Thoracic aorta (tissue), 2 donors: ENCODE results near the gene DAGLA. TPM values are rescaled to one million over a fixed set of nuclear protein-coding genes. Genes with fewer than 3 reads are reported as not detected.

Experiments
- ATAC-seq: fragments of 150-250 bp; one replicate; pipeline ENCODE4 v1.8.0; 2017; ENCODE audit warnings: low read depth; ENCODE audit not compliant: insufficient number of reproducible peaks, low FRiP score
- DNase-seq: peaks from one replicate; pipeline ENCODE4 v3.0.0-alpha.2; 2020; ENCODE audit warnings: low spot score
- H3K27ac ChIP-seq, 2 donors: fragments of 200-600 bp; sonication (generic); 1 replicate in 1 of 2; 2 replicates in 1 of 2; pipeline ENCODE4 v1.5.1; 2016; ENCODE audit warnings: mild to moderate bottlenecking in 2 of 2, moderate library complexity in 2 of 2
- H3K27me3 ChIP-seq: fragments of 200-600 bp; sonication (generic); replicated peaks from 2 replicates; pipeline ENCODE4 v1.6.0; 2016; ENCODE audit warnings: mild to moderate bottlenecking; ENCODE audit not compliant: insufficient read depth
- H3K36me3 ChIP-seq: fragments of 200-600 bp; sonication (generic); one replicate; pipeline ENCODE4 v1.5.1; 2016
- H3K4me1 ChIP-seq, 2 donors: fragments of 200-600 bp; sonication (generic); 1 replicate in 1 of 2; 2 replicates in 1 of 2; pipeline versions ENCODE4 v1.5.1 to v1.6.0; 2016; ENCODE audit warnings: low read depth in 2 of 2, mild to moderate bottlenecking in 1 of 2; ENCODE audit not compliant: control insufficient read depth in 1 of 2
- H3K4me3 ChIP-seq: fragments of 200-600 bp; sonication (generic); 2 replicates; pipeline ENCODE4 v1.5.1; 2016; ENCODE audit warnings: mild to moderate bottlenecking
- H3K9me3 ChIP-seq: fragments of 200-600 bp; sonication (generic); 2 replicates; pipeline ENCODE4 v1.5.1; 2016
- CTCF ChIP-seq: fragments of 200-600 bp; sonication (generic); IDR thresholded peaks from one replicate; pipeline ENCODE4 v1.5.1; 2019; ENCODE audit warnings: antibody characterized with exemption
- total RNA-seq, 2 donors: library from RNA; depleted of rRNA; stranded (reverse); fragments of >200 nt; gene quantifications; one replicate each; pipeline versions ENCODE4 v1.1.0 to v1.2.3, GENCODE V29; 2016

The DAGLA gene
- total RNA-seq, 2 donors from 2014 or later: 1.2 to 1.4 TPM

GRCh38 chr11:61771985-61772455 is 91.8 kb downstream of the DAGLA start:
- Histone ChIP-seq H3K27me3 (no peaks in the 10 kb centered on the region), H3K4me3 (no peak overlapping the region), H3K27ac (no peak overlapping the region), H3K4me1 (no peaks in the 10 kb centered on the region), H3K9me3 (no peaks in the 10 kb centered on the region), H3K36me3 (no peaks in the 10 kb centered on the region)
- DNase-seq (no peak), ATAC-seq (no peak)
- no peak for TF ChIP-seq CTCF

GRCh38 chr11:61773356-61773755 is 93.2 kb downstream of the DAGLA start:
- Histone ChIP-seq H3K4me3 (no peak overlapping the region), H3K36me3 (no peaks in the 10 kb centered on the region), H3K4me1 (no peaks in the 10 kb centered on the region), H3K9me3 (no peaks in the 10 kb centered on the region), H3K27ac (no peak overlapping the region), H3K27me3 (no peaks in the 10 kb centered on the region)
- no peak for TF ChIP-seq CTCF
- DNase-seq (no peak), ATAC-seq (no peak)

- no peaks in the 10 kb centered on the region for H3K27me3 ChIP-seq
- ATAC-seq: no peak
- no peak for TF ChIP-seq CTCF
- DNase-seq: no peak
- H3K27ac ChIP-seq: no peak overlapping the region
- no peaks in the 10 kb centered on the region for H3K36me3 ChIP-seq
- H3K9me3 ChIP-seq: no peaks in the 10 kb centered on the region
- H3K4me1 ChIP-seq: no peaks in the 10 kb centered on the region
- H3K4me3 ChIP-seq: no peak overlapping the region
Measured at GRCh38 chr11:61773809-61774208, 93.6 kb downstream of the DAGLA start.

GRCh38 chr11:61774411-61774810 is 94.2 kb downstream of the DAGLA start:
- Histone ChIP-seq H3K36me3 (no peaks in the 10 kb centered on the region), H3K4me1 (no peaks in the 10 kb centered on the region), H3K9me3 (no peaks in the 10 kb centered on the region), H3K4me3 (no peak overlapping the region), H3K27me3 (no peaks in the 10 kb centered on the region), H3K27ac (no peak overlapping the region)
- DNase-seq: no peak
- TF ChIP-seq CTCF: no peak
- ATAC-seq: no peak

GRCh38 chr11:61775106-61775505 is 94.9 kb downstream of the DAGLA start:
- Histone ChIP-seq H3K9me3 (no peaks in the 10 kb centered on the region), H3K27ac (no peak overlapping the region), H3K4me3 (no peak overlapping the region), H3K36me3 (no peaks in the 10 kb centered on the region), H3K4me1 (no peaks in the 10 kb centered on the region), H3K27me3 (no peaks in the 10 kb centered on the region)
- no peak for ATAC-seq
- no peak for DNase-seq
- TF ChIP-seq CTCF: no peak
